Endothelial cell of coronary artery (primary cell): Measurements from ENCODE around the gene CACNA2D2. TPM values are rescaled to one million over a fixed set of nuclear protein-coding genes. Genes with fewer than 3 reads are reported as not detected.

Source experiments
- total RNA-seq: library from RNA; depleted of rRNA; stranded (reverse); fragments of >200 nt; gene quantifications from 2 replicates; pipeline ENCODE4 v1.2.3, GENCODE V29; 2014

The CACNA2D2 gene
- not detected in 2 replicates for total RNA-seq

DNA sequence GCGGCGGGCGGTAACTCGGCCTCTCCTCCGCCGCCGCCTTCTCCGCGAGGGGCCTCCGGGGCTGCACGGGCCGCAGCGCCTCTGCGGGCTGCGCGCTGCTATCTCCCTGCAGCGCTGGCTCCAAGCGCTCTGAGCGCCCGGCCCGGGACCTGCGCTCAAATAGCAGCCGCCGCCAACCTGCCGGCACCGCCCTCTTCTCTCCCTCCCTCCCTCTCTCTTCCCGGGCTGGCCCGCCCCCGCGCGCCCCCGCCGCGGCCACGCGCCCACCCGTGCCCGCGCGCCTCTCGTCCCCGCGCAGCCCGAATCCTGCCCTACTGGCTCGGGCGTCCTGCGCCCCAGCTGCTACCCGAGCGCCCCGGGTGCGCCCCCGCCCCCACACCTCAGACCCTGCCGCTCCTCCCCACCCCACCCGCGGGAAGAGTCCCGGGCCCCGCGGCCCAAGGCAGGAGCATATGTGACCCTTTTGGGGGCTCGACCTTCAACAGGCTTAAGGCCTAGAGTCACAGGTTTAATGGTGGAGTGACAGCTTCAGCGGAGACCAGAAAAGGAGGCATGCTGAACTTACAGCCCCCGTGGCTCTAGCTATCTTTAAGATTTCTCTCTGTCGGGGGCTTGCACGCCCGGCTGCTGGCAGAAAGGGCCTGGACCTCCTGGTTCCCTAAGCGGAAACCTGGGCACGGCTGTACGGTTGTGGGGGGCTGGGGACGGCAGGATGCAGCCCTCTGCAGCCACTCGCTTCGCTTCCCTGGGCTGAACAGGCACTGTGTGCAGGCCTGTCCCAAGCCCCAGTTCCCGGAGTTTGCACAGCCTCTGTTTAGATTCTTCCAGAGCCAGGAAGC lies at the start of gene CACNA2D2:
TSS of gene CACNA2D2 (minus strand) at position 131 of the 839 bp plus-strand sequence. CDS start 211 bp downstream, outside the sequence.

DNA sequence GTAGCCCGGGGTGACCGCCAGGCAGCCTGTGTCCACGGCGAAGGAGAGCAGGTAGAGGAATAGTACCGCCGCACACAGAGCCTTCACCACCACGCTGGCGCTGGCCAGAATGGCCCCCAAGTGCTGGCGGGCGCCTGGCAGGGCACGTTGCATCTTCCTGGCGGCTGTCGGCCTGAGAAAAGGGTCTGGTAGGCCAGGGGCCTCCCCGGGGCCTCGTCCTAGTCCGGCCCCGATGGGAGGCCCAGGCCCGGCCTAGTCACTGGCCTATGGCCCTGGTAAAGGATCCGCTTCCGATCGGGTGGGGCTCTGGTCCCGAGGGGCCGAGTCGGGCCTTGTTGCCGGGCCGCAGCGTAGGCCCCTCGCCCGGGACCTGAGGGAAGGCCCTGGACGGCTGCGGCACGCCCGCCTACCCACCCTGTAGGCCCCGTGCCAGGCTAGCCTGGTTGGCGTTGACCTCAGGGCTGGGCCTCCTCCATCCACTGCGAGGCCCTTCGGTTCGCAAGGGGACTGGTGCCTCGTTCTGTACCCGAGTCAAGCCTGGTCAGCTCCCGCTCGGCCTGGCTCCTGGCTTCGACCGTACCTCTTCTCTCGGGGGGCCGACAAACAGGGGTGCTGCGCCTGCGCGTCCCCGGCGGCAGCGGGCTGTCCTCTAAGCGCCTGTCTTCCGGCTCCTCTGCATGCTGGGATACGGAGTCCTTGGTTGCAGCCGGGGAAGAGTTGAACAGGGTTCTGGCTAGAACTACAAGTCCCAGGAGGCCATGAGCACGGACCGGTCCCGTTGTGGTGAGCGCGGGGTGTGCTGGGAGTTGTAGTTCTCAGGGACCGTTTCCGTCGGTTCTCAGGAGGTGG lies 144.3 kb downstream of the CACNA2D2 start, which contains the start of gene TMEM115:
TSS of gene TMEM115 (minus strand) at position 611 of the 849 bp plus-strand sequence. CDS start at position 153, 458 bp downstream.

DNA sequence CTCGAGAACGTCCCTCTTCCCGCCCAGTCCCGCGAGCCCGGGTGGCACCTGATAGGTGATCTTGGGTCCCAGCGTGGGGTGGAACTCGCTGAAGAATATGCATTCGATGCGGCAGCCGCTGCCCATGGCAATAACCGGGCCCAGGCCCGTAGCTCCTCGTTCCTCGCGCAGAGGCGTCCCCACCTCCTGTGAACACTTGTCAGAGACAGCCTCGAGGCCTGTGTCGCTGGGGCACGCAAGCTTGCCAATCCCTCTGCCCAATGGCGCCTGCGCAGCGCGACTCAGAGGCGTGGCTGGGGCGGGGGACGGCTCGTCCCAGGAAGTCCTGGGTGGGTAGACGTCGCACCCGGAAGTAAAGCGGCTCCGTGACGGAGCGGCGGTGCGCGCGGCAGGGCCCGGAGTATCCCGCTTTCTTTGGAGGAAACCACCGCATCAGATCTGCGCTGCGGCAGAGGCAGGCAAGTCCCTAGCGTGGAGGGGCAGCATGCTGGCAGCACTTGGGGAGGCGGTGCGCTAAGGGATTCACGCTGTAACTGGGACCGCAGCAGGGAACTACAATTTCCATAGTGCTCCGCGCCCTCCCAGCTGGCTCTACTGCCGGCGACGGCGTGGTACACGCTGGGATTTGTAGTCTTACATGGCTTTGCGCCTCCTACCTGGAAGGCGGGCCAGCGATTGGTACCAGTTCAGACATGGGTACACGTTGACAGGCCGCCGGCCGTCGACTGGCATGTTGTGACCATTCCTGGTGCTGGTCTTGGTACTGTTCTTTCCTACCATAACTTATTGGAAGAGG lies 152.7 kb downstream of the CACNA2D2 start, which contains the start of the genes CYB561D2 and NPRL2:
TSS of gene CYB561D2 (plus strand) at position 336 of the 796 bp plus-strand sequence. CDS start 572 bp downstream, outside the sequence.
TSS of gene NPRL2 (minus strand) at position 249 of the 796 bp plus-strand sequence. CDS start at position 126, 123 bp downstream.

DNA sequence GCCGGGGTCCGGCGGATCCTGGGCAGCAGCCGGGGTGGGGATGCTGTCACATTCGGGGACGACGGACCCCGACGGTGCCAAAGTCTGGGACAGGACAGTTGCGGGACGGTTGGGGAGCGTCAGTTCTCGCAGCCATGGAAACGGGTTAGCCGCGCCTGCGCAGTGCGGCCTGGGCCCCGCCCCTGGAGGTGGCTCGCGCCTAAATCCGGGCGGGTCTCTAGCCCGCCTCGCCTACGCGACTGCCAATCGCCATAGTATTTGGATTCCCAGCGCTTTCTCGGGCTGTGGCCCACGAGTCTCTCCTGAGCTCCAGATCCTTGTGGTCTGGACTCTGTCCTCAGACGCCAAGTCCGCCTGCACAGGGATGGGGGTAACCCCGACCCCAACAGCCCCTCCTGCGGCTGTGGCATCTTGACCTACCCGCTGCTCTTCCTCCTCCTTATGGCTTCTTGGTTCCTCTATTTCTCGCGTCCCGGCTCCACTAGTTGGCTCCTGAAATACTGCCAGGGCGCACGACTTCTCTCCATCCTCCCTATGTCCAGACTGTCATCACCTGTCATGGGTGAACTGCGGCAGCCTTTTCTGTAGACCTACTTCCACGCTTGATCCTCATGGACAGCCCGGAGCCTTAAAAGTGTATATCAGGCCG lies 157.7 kb downstream of the CACNA2D2 start, which contains the start of gene ZMYND10:
TSS of gene ZMYND10 (minus strand) at position 147 of the 649 bp plus-strand sequence. CDS start 153 bp downstream, outside the sequence.

DNA sequence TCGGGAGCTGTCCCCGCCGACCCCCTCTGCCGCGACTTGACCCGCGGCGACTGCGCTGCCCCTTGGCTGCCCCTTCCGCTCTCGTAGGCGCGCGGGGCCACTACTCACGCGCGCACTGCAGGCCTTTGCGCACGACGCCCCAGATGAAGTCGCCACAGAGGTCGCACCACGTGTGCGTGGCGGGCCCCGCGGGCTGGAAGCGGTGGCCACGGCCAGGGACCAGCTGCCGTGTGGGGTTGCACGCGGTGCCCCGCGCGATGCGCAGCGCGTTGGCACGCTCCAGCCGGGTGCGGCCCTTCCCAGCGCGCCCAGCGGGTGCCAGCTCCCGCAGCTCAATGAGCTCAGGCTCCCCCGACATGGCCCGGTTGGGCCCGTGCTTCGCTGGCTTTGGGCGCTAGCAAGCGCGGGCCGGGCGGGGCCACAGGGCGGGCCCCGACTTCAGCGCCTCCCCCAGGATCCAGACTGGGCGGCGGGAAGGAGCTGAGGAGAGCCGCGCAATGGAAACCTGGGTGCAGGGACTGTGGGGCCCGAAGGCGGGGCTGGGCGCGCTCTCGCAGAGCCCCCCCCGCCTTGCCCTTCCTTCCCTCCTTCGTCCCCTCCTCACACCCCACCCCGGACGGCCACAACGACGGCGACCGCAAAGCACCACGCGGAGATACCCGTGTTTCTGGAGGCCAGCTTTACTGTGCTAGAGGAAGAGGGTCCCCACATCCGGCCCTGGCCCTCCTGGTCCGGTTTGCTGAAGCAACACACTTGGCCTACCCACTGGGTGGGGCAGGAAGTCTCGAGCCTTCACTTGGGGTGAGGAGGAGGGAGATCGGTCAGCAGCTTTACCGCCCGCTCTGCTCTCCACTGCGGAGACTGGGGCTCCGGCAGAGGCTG lies 162.7 kb downstream of the CACNA2D2 start, which contains the start of gene RASSF1:
TSS of gene RASSF1 (minus strand) at position 389 of the 882 bp plus-strand sequence. CDS start at position 358, 31 bp downstream.

DNA sequence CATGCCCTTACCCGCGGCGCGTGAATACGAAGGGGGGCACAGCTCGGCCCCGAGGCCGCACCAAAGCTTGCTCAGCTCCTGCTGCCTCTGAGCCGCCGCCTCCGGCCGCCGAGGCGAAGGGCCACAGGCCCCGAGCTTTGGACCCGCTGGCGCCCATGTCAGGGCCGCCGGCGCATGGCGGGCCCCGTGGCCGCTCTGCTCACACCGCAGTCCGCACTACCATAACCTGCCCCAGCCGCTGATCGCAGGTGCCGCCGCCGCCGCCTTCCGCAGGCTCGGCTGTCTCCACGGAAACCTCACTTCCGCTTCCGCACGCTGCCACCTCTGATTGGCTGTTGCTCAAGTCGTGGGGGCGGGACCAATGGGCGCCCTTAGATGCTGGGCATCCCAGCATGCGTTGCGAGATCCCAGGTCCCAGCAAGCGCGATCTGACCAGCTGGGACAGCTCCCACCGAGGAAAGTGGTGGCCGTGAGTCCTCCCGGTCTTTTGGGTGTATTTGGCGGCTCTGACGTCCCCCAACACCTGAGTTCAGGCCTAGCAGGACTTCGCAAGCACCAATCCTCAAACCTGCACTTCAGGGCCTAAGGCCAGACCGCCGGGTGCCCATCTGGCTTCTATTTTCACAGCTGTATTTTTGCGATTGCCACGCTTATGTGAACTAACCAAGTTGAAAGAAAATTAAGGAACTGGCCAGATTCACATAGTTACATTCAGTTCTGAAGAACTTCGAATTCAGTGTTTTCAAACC lies 175.3 kb downstream of the CACNA2D2 start, which contains the start of gene TUSC2:
TSS of gene TUSC2 (minus strand) at position 281 of the 749 bp plus-strand sequence. CDS start at position 157, 124 bp downstream.

DNA sequence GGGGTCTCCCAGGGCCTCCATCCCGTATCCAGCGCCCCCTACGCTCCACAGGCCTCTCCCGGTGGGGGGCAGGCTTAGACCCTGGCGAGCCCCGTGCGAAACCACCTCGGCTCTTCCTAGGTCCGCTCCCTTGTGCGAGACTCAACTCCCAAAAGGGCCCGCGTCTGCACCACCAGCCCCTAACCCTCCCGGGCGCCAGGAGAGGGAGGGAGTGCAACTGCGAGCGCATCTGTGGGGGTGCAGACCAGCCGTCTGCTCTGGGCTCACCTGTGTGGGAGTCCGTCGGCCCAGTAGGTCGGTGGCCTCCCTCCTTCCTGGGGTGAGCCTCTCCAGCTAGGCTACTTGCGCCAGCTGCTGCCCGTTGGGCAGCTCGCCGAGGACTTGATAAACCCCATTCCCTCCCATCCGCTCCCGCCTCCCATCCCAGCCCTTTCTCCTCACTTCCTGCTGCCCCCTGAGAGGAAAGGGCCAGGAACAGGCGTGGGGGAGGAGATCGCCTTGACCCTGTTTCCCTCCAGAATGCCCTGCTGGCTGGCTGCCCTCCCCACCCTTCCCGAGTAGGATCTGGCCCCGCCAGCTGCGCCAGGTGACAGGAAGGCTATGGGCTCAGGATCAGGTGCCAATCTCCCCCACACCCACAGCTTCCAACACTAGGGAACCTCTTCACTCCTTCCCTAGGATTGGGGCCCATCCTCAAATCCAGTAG lies 180.9 kb downstream of the CACNA2D2 start, which contains the start of gene HYAL2:
TSS of gene HYAL2 (minus strand) at position 360 of the 706 bp plus-strand sequence. CDS start 2,256 bp downstream, outside the sequence.

Other genes with a start within 250 kb of the CACNA2D2 start
- 0.27 and 1.3 TPM in 2 replicates for gene SEMA3B, start 234.5 kb downstream of the CACNA2D2 start, total RNA-seq
- not detected in 2 replicates for gene LSMEM2, start 224.5 kb downstream of the CACNA2D2 start, total RNA-seq
- gene IFRD2, start 211.2 kb downstream of the CACNA2D2 start, total RNA-seq: 93.4 and 118 TPM in 2 replicates
- gene HYAL3, start 204.2 kb downstream of the CACNA2D2 start, total RNA-seq: 6.2 and 6.8 TPM in 2 replicates
- gene NAA80, start 204.2 kb downstream of the CACNA2D2 start, total RNA-seq: 1.5 and 2.2 TPM in 2 replicates
- gene HYAL1, start 200.1 kb downstream of the CACNA2D2 start, total RNA-seq: 0.99 and 1.8 TPM in 2 replicates
- gene HYAL2, start 180.9 kb downstream of the CACNA2D2 start, total RNA-seq: 442 and 623 TPM in 2 replicates
- gene TUSC2, start 175.4 kb downstream of the CACNA2D2 start, total RNA-seq: 18.4 and 22.7 TPM in 2 replicates
- gene RASSF1, start 162.8 kb downstream of the CACNA2D2 start, total RNA-seq: 12.7 and 24.0 TPM in 2 replicates
- 0.36 and 0.38 TPM in 2 replicates for gene ZMYND10, start 157.9 kb downstream of the CACNA2D2 start, total RNA-seq
- gene NPRL2, start 152.9 kb downstream of the CACNA2D2 start, total RNA-seq: 18.9 and 19.9 TPM in 2 replicates
- gene CYB561D2, start 152.8 kb downstream of the CACNA2D2 start, total RNA-seq: 18.0 and 21.7 TPM in 2 replicates
- gene TMEM115, start 144.1 kb downstream of the CACNA2D2 start, total RNA-seq: 31.0 and 38.5 TPM in 2 replicates
- 2.2 and 4.8 TPM in 2 replicates for gene C3orf18, start 64.1 kb upstream of the CACNA2D2 start, total RNA-seq
- gene HEMK1, start 65.9 kb upstream of the CACNA2D2 start, total RNA-seq: 9.5 and 12.6 TPM in 2 replicates
- 0.19 and 0.27 TPM in 2 replicates for gene CISH, start 108.1 kb upstream of the CACNA2D2 start, total RNA-seq
- gene MAPKAPK3, start 113.5 kb upstream of the CACNA2D2 start, total RNA-seq: 16.8 and 19.8 TPM in 2 replicates
- under 0.01 TPM in 2 replicates for gene DOCK3, start 171.3 kb upstream of the CACNA2D2 start, total RNA-seq